T-helper 9 cell (primary cell): ENCODE measurements around the gene GALNT9.
"Not testable (repeated sequence)": the region's sequence is repeated elsewhere in the genome, so short reads cannot be mapped to it uniquely, and the experiment has no call there.

Experiments used
- DNase-seq: peaks from one replicate; pipeline ENCODE4 v3.0.0-alpha.2; 2020

The GALNT9 gene

GRCh38 chr12:132229193-132229760 lies 100.1 kb downstream of the GALNT9 start:
- no peak for DNase-seq

- no peak for DNase-seq
Measured at GRCh38 chr12:132228476-132229192, 100.8 kb downstream of the GALNT9 start.

GRCh38 chr12:132227782-132228475 lies 101.5 kb downstream of the GALNT9 start:
- DNase-seq, result no peak

GRCh38 chr12:132227118-132227517 lies 102.3 kb downstream of the GALNT9 start:
- DNase-seq, result no peak

- no peak for DNase-seq
Measured at GRCh38 chr12:132226604-132227003, 102.8 kb downstream of the GALNT9 start.

GRCh38 chr12:132225214-132225613 lies 104.2 kb downstream of the GALNT9 start:
- no peak for DNase-seq

GRCh38 chr12:132224484-132224883 lies 104.9 kb downstream of the GALNT9 start:
- DNase-seq, result no peak

- no peak for DNase-seq
Measured at GRCh38 chr12:132222808-132223173, 106.6 kb downstream of the GALNT9 start.

GRCh38 chr12:132222096-132222807 lies 107.1 kb downstream of the GALNT9 start:
- peak; percentile 18 for DNase-seq

- not testable (repeated sequence) for DNase-seq
Measured at GRCh38 chr12:132219761-132220160, 109.6 kb downstream of the GALNT9 start.

- DNase-seq, result no peak
Measured at GRCh38 chr12:132219323-132219722, 110.1 kb downstream of the GALNT9 start.

GRCh38 chr12:132218915-132219314 lies 110.5 kb downstream of the GALNT9 start:
- DNase-seq, result peak; percentile 37

GRCh38 chr12:132218527-132218875 lies 110.9 kb downstream of the GALNT9 start:
- no peak for DNase-seq

GRCh38 chr12:132217800-132218526 lies 111.4 kb downstream of the GALNT9 start:
- no peak for DNase-seq

GRCh38 chr12:132217371-132217770 lies 112.0 kb downstream of the GALNT9 start:
- no peak for DNase-seq

- no peak for DNase-seq
Measured at GRCh38 chr12:132216354-132216987, 112.9 kb downstream of the GALNT9 start.

- DNase-seq, result no peak
Measured at GRCh38 chr12:132215299-132215989, 113.9 kb downstream of the GALNT9 start.

GRCh38 chr12:132214891-132215290 lies 114.5 kb downstream of the GALNT9 start:
- DNase-seq, result no peak

GRCh38 chr12:132214161-132214476 lies 115.3 kb downstream of the GALNT9 start:
- DNase-seq, result no peak

GRCh38 chr12:132213359-132214160 lies 115.8 kb downstream of the GALNT9 start:
- DNase-seq, result no peak

- DNase-seq, result no peak
Measured at GRCh38 chr12:132211816-132212215, 117.6 kb downstream of the GALNT9 start.
